Fibroblast of lung (primary cell): ENCODE results near the gene WNT9A. TPM values are rescaled to one million over a fixed set of nuclear protein-coding genes. Genes with fewer than 3 reads are reported as not detected.

Experiments used
- DNase-seq, 2 donors: peaks; one replicate each; pipeline versions ENCODE4 v3.0.0 to v3.0.0-alpha.2; 2010; ENCODE audit warnings: low read depth in 2 of 2
- H2AFZ ChIP-seq: 2 replicates; pipeline ENCODE4 v1.5.1; 2012; ENCODE audit warnings: low read length, control low read depth, inconsistent platforms
- H3K27ac ChIP-seq: 2 replicates; pipeline ENCODE4 v1.5.1; 2011; ENCODE audit warnings: low read length, control low read depth; ENCODE audit not compliant: insufficient read depth
- H3K27me3 ChIP-seq: 2 replicates; pipeline ENCODE4 v1.5.1; 2011; ENCODE audit warnings: mild to moderate bottlenecking, low read length; ENCODE audit not compliant: control insufficient read depth, insufficient read depth
- H3K36me3 ChIP-seq: 2 replicates; pipeline ENCODE4 v1.5.1; 2011; ENCODE audit warnings: low read length; ENCODE audit not compliant: control insufficient read depth, insufficient read depth
- H3K4me1 ChIP-seq: 2 replicates; pipeline ENCODE4 v1.5.1; 2011; ENCODE audit warnings: low read length; ENCODE audit not compliant: control insufficient read depth, insufficient read depth; ENCODE audit errors: extremely low read depth
- H3K4me2 ChIP-seq: 2 replicates; pipeline ENCODE4 v1.5.1; 2011; ENCODE audit warnings: low read length, control low read depth; ENCODE audit not compliant: insufficient read depth; ENCODE audit errors: extremely low read depth
- H3K4me3 ChIP-seq, 4 experiments: fragments of 200-600 bp in 1 of 4; sonication (generic) in 1 of 4; replicated peaks in 1 of 4; 2 replicates each; pipeline ENCODE4 v1.5.1; 2011 to 2016; ENCODE audit warnings: low read length in 4 of 4, low read depth in 3 of 4, mild to moderate bottlenecking in 3 of 4, control low read depth in 2 of 4, inconsistent platforms in 1 of 4, mixed read lengths in 1 of 4; ENCODE audit not compliant: insufficient read depth in 1 of 4; ENCODE audit errors: control extremely low read depth in 1 of 4
- H3K79me2 ChIP-seq: 2 replicates; pipeline ENCODE4 v1.5.1; 2012; ENCODE audit warnings: mild to moderate bottlenecking, low read length, inconsistent platforms; ENCODE audit not compliant: control insufficient read depth, insufficient read depth
- H3K9ac ChIP-seq: 2 replicates; pipeline ENCODE4 v1.5.1; 2011; ENCODE audit warnings: mild to moderate bottlenecking, low read length, control low read depth; ENCODE audit not compliant: insufficient read depth
- H3K9me3 ChIP-seq: 2 replicates; pipeline ENCODE4 v1.5.1; 2012; ENCODE audit warnings: low read depth, low read length; ENCODE audit not compliant: control insufficient read depth, insufficient read depth
- H4K20me1 ChIP-seq: 2 replicates; pipeline ENCODE4 v1.5.1; 2011; ENCODE audit warnings: low read length; ENCODE audit not compliant: control insufficient read depth, insufficient read depth; ENCODE audit errors: extremely low read depth
- EZH2 ChIP-seq: IDR thresholded peaks from 2 replicates; pipeline ENCODE4 v1.5.1; 2012; ENCODE audit warnings: low read length, control low read depth, mild to moderate bottlenecking; ENCODE audit errors: missing control alignments
- polyA minus RNA-seq: library from RNA; depleted of rRNA, polyadenylated mRNA; stranded (reverse); fragments of >200 nt; gene quantifications from 2 replicates; pipeline ENCODE4 v1.2.3, GENCODE V29; 2011; ENCODE audit warnings: low replicate concordance
- polyA plus RNA-seq, 2 donors: library from polyadenylated mRNA; depleted of rRNA in 1 of 2; stranded (reverse) in 1 of 2; unstranded in 1 of 2; fragments of >200 nt; gene quantifications; 2 replicates each; pipeline ENCODE4 v1.2.1, GENCODE V29; 2011 to 2012; ENCODE audit warnings: missing spikeins in 1 of 2
- total RNA-seq: library from RNA; depleted of rRNA; stranded (reverse); fragments of >200 nt; gene quantifications from 2 replicates; pipeline ENCODE4 v1.2.1, GENCODE V29; 2014
- TF ChIP-seq, protein P1 (sequence below), 2 donors: IDR thresholded peaks in 1 of 2; conservative IDR thresholded peaks in 1 of 2; 1 replicate in 1 of 2; 2 replicates in 1 of 2; pipeline ENCODE4 v1.5.1; 2011 to 2012; ENCODE audit warnings: low read length in 2 of 2, control low read depth in 1 of 2, inconsistent platforms in 1 of 2, low read depth in 1 of 2, mild to moderate bottlenecking in 1 of 2

The WNT9A gene, protein sequence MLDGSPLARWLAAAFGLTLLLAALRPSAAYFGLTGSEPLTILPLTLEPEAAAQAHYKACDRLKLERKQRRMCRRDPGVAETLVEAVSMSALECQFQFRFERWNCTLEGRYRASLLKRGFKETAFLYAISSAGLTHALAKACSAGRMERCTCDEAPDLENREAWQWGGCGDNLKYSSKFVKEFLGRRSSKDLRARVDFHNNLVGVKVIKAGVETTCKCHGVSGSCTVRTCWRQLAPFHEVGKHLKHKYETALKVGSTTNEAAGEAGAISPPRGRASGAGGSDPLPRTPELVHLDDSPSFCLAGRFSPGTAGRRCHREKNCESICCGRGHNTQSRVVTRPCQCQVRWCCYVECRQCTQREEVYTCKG
- 1.0 and 5.3 TPM in 2 replicates for total RNA-seq
- polyA plus RNA-seq, result 1.0 and 2.7 TPM in 2 replicates
- polyA plus RNA-seq (2012), result 0.89 and 2.8 TPM in 2 replicates
- 0.31 and 5.8 TPM in 2 replicates for polyA minus RNA-seq

- peak; percentile 61 to 62 for DNase-seq
- H3K9ac ChIP-seq, result peak within 1 kb of the TSS; percentile 23
- peak within 1 kb of the TSS; percentile 57 to 76 (median 62) for H3K4me3 ChIP-seq
- no peaks in the 10 kb centered on the region for H3K27me3 ChIP-seq
- H3K4me2 ChIP-seq, result peak within 1 kb of the TSS; percentile 88
- no peaks in the 10 kb centered on the region for H3K9me3 ChIP-seq
- H3K36me3 ChIP-seq, result no peaks in the 10 kb centered on the region
- no peaks in the 10 kb centered on the region for H4K20me1 ChIP-seq
- H2AFZ ChIP-seq, result peak within 1 kb of the TSS; percentile 34
- TF ChIP-seq, protein P1, sequence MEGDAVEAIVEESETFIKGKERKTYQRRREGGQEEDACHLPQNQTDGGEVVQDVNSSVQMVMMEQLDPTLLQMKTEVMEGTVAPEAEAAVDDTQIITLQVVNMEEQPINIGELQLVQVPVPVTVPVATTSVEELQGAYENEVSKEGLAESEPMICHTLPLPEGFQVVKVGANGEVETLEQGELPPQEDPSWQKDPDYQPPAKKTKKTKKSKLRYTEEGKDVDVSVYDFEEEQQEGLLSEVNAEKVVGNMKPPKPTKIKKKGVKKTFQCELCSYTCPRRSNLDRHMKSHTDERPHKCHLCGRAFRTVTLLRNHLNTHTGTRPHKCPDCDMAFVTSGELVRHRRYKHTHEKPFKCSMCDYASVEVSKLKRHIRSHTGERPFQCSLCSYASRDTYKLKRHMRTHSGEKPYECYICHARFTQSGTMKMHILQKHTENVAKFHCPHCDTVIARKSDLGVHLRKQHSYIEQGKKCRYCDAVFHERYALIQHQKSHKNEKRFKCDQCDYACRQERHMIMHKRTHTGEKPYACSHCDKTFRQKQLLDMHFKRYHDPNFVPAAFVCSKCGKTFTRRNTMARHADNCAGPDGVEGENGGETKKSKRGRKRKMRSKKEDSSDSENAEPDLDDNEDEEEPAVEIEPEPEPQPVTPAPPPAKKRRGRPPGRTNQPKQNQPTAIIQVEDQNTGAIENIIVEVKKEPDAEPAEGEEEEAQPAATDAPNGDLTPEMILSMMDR (conservative IDR thresholded peaks at IDR 0.05 in 1 of 2, IDR thresholded peaks at IDR 0.05 in 1 of 2; ENCODE audit: low read depth in 1 of 2, low read length in 2 of 2), result no peak
- TF ChIP-seq EZH2, result no peak
- H3K27ac ChIP-seq, result peak within 1 kb of the TSS; percentile 14
- H3K4me1 ChIP-seq, result peaks cover 3% of the 10 kb centered on the region
- H3K79me2 ChIP-seq, result no peaks in the 10 kb centered on the region
These were observed at the start of gene WNT9A for GRCh38 chr1:227947676-227948492. TSS of gene WNT9A (minus strand) at chr1:227947932. CDS start at chr1:227947887, 45 bp downstream.

DNA sequence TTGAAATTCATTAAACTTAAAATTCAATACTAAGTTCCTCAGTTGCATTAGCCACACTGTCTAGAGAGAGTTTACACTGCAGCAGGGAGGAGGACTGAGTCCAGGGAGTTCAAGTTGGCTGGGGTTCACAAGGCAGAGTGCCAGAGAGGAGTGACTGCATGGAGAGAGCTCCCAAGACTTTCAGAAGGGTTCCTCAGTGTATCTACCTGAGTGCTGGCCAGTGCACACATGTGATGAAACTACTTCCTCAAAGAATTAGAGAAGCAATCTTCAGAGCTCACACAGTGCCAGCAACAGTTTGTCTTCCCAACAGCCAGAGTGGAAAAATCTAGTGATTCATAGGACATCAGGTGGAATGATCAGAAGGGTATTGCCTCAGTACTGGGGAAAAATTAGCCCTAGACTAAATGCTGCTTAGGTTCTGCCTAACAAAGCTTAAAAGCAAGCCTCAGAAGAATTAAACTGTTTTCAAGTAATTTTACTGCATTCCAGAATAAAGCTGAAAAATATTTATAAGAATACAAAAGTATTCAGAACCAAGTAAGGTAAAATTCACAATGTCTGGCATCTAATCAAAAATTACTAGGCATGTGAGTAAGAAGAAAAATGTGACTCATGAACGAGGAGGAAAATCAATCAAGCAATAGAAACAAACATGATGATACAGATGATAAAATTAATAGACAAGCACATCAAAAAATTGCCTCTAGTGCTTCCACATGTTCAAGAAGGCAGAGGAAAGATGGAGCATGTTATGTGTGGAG, 48.6 kb upstream of the WNT9A start:
- Histone ChIP-seq H2AFZ (no peak overlapping the region), H3K4me2 (no peak overlapping the region), H3K9me3 (no peaks in the 10 kb centered on the region), H3K4me1 (no peaks in the 10 kb centered on the region), H4K20me1 (no peaks in the 10 kb centered on the region), H3K9ac (no peak overlapping the region), H3K79me2 (no peaks in the 10 kb centered on the region), H3K4me3 (no peak overlapping the region), H3K36me3 (no peaks in the 10 kb centered on the region), H3K27ac (no peak overlapping the region), H3K27me3 (no peaks in the 10 kb centered on the region)
- TF ChIP-seq, protein P1 (conservative IDR thresholded peaks at IDR 0.05 in 1 of 2, IDR thresholded peaks at IDR 0.05 in 1 of 2; ENCODE audit: low read depth in 1 of 2, low read length in 2 of 2), result no peak
- TF ChIP-seq EZH2, result no peak
- peak in 1 of 2 donors; percentile 39 for DNase-seq
